GM20431 (cell line): ENCODE measurements around the gene PYGO2.

ENCODE experiments used
- in situ Hi-C: fragments of 300-500 bp; cut with MseI, MboI; formaldehyde crosslinking; loops from one replicate; pipeline ENCODE4 v1.15.0; 2020; ENCODE audit warnings: low sequenced_read_pairs; ENCODE audit not compliant: unreplicated experiment

PYGO2 gene

DNA sequence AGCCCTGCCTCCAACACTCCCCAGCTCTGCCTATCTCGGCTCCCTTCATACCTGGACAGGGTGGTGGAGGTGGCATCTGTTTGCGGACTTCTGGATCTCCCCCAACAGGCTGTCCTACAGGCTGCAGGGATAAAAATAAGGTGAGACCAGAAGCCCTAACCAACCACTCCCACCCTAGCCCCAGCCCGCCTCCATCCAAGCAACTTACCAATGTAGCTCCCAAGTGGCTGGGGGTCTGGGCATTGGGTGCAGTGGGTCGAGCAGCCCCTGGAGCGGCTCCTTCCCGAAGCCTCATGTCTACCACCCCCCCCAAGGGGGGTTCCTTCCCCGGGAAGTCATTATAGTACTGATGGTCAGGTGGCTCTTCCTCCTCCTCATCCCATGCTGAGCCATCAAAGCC lies 4.5 kb upstream of the PYGO2 start:
- in situ Hi-C loops: no loop called here

DNA sequence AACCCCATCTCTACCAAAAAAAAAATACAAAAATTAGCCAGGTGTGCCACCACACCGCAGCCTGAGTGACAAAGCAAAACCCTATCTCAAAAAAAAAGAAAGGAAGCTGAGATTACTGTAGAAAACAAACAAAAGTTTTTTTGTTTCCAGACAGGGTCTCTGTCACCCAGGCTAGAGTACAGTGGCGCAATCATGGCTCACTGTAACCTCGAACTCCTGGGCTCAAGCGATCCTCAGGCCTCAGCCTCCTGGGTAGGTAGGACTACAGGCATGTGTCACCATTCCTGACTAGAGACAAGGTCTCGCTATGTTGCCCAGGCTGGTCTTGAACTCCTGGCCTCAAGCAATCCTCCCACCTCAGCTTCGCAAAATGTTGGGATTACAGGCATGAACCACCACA lies 2.8 kb upstream of the PYGO2 start:
- in situ Hi-C loops: no loop called here

DNA sequence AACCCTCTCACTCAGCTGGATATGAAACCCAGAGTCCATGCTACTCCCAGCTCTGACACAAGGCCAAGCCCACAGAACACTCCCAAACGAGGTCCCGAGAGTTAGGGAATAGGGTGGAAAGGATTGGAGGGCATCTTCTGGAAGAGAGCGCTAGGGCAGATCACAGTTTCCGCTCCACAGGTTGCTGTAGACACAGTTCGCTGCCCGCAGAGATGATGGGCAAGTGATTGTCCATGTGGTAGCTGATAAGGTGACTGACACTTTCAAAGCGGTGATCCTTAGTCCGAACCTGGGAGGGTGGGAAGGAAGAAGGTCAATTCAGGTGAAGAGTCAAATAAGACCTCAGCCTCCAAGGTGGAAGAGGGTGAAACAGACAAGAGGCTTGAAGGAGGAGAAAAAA lies 2.1 kb upstream of the PYGO2 start:
- in situ Hi-C loops: no loop called here

DNA sequence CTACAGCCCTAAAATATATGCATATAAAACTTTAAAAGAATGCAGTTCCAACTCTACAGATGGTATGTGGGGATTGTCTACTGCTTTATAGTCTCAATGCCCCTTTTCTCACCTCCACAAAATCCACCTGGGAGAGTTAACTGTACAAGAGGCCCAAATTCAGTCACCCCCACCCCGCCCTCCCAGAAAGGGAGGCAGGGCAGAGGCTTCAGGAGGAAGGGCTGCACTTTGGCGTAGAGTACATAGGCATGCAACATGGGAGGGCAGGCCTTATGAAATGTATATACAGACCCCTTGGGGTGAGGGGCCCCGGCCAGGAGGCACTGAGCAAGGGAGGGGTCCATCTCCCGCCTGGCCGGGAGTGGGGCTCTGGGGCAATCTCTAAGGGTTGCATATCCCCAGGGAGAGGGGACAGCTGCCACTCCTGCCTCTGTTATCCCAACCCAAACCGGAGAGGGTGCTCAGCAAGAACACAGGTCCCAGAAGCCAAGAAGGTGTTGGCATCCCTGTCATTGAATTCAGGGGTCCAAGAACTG lies 1.3 kb upstream of the PYGO2 start:
- in situ Hi-C loops: no loop called here

DNA sequence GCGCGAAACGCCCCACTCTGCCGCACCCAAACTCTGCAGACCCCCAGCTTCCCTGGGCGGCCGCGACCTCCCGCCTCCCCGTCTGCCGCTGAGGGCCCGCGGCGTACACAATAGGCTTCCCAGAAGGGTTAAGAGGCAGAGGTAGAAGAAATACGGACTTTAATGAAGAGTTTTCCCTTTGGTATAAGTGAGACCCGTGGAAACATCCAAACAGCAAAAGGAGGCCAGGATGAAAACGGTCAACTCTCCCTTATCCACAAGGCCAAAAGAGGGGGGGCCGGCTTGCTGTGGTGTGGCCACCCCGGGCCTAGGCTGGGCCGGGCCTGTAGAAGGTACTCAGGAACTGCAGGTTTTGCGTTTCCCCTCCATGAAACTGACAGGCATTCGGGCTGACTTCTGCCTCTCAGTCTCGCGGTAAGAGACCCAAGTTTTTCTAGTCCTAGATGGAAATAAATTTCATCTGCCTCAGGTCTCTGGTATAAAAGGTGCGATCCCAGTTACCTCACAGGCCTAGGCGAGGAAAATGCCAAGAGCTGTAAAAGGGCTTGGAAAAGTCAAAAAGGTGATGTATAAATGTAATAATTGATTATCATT lies 671 bp upstream of the PYGO2 start:
- in situ Hi-C loops: no loop called here

DNA sequence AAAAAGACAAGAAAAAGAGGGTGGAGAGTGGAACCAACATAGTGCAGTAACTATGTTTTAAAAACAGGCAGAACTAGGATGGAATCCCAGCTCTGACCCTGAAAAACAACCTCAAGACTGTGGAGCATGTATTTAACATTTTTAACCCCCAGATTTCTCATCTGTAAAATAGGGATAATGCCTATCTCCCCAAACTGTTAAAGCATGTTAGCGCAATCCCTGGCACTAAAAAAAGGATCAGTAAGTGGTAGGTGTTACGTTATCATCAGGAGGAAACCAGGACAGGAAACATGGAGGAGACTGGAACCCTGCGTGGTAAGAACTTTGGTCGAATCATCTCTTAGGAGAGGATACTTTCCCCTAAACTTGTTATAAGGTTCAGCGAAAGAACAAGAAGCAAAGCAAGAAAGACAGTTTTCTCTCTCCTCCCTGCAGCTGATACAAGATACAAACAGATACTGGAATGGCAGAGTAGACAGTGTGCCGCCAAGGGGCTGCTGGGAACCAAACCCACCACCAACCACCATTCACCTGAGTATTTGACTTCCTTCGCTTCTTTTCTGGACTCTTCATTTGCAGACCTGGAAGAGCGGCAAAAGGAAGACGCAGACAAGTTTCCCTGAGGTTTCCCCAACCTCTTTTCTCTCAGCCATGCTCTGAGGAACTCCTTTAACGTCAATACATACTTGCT lies 991 bp downstream of the PYGO2 start:
- in situ Hi-C loops: no loop called here

DNA sequence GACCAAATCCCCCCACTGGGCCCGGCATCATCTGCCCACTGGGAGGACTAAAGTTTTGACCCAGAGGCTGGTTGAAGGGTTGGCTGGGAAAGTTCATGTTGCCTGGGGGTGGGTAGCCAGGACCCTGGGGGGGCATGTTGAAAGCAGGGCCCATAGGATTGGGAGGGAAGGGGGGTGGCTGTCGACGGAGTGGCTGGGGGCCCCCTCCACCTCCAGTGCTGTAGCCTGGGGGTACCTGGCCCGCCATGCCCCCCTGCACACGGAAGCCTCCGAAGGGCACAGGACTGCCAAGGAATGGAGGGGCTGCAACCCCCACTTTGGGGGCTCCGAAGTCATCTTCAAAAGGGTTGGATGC lies 2.2 kb downstream of the PYGO2 start:
- in situ Hi-C loops: no loop called here

DNA sequence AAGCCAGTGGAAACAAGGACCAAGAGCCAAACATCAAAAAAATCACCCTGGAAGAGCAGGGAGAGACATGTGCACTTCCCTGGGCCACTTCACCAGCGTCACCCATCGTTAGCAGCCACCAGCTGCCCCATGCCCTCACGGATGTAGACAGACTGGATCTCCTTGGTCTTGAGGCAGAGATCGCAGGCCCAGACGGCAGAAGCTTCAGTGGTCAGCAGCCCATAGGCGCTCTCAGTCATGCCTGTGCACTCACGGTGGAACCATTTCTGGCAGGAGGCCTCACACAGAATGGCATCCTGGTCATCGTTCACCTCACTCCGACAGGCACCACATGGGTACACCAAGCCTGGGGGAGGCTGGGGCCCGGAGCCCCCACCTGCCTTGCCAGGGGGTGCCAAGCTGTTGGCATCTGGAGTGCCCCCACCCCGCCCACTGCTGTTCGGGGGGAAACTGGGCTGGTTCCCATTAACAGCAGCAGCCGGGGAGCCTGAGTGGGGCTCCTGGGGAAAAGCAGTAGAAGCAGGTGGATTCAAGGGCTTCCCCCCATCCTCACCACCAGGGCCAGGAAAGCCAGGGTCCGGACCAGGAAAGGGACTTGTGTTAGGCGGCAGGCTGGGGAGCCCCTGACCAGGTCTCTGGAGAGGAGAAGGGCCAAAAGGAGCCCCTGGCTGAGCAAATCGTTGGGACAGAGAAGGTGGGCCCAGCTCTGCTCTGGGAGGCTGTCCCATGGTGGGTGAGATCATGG lies 2.7 kb downstream of the PYGO2 start:
- in situ Hi-C loops: no loop called here

DNA sequence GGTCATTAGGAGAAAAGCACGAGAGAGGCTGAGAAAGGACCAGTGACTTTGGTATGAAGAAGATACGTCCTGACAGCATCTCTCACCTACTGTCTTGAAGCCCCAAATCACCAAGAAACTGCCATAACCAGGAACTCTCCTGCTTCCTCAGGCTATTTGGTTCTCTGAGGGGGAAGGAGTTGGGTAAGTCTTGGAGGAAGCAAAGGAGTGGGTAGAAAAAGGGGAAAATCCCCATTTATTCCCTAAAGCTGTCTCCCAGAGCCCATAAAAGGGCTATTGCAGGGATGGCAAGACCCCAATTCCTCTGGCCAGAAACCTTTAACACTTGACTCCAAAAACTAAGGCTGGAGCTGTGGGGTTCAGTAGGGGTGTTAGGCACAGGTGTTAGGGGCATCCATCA lies 3.5 kb downstream of the PYGO2 start:
- in situ Hi-C loops: no loop called here

- in situ Hi-C loops: no loop called here
Observed at GRCh38 chr1:154957091-154957657, 4.4 kb downstream of the PYGO2 start.

GRCh38 chr1:154956544-154956941 lies 5.0 kb downstream of the PYGO2 start:
- in situ Hi-C loops: no loop called here

GRCh38 chr1:154955718-154956543 lies 5.7 kb downstream of the PYGO2 start, which contains the start of gene PBXIP1:
PBXIP1 (minus strand) TSS chr1:154956099; CDS start chr1:154953721, 2,378 bp downstream.
- in situ Hi-C loops: no loop called here

DNA sequence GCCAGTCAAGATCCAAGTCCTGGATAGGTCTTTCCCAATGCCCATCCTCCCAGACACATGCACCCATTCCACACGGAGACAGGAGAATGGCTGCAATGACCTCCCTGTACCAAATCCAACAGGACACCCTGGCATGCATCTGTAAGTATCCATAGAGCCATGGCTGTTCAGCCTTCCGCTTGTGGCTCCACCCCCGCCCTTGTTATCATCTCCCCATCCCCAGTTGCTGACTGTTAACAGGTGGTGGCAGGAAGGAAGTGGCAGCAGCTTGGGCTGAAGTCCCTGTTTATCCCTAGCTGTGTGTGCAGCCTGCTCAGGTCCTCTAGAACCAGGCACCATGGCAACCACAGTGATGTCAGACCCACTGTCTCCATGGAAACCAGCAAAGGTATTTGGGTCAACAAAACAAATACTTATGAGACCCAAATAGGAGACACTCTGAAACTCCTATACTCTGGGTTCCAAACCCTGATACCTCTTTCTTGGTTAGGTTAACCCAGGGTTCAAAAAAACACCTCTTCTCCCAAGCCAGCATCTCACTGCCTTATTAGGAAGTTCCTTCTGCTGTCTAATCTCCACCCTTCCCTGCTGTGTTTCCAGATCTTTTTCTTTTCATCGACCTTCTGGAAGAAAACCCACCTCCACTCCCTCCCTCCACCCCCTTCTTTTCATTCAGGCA lies 6.4 kb downstream of the PYGO2 start:
- in situ Hi-C loops: no loop called here

- in situ Hi-C loops: no loop called here
Observed at GRCh38 chr1:154954541-154954940, 7.0 kb downstream of the PYGO2 start.

DNA sequence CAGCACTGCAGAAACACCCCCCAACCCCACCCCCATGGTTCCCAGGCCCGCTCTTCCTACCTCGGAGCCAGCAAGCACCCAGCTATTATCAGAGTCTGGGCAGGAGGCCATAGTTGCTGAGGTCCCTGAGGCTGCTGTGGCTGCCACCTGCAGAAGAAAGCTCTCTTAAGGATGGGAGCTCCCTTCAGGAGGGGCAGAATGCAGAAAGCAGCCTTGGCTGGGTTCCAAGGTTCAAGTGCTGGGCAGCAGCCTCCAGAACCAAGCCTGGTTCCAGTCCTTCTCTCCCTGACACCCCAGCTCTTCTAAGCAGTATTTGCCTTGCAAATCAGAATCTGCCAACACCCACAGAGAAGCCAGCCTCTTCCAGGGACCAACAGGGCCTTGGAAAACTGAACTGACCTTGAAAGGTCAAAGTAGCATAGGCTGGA lies 8.0 kb downstream of the PYGO2 start:
- in situ Hi-C loops: no loop called here

GRCh38 chr1:154952664-154953063 lies 8.9 kb downstream of the PYGO2 start:
- in situ Hi-C loops: no loop called here

- in situ Hi-C loops: no loop called here
Observed at GRCh38 chr1:154951901-154952657, 9.5 kb downstream of the PYGO2 start.

GRCh38 chr1:154948079-154948478 lies 13.5 kb downstream of the PYGO2 start:
- in situ Hi-C loops: no loop called here
